ENCODE data around the gene ATP13A4.

DNA sequence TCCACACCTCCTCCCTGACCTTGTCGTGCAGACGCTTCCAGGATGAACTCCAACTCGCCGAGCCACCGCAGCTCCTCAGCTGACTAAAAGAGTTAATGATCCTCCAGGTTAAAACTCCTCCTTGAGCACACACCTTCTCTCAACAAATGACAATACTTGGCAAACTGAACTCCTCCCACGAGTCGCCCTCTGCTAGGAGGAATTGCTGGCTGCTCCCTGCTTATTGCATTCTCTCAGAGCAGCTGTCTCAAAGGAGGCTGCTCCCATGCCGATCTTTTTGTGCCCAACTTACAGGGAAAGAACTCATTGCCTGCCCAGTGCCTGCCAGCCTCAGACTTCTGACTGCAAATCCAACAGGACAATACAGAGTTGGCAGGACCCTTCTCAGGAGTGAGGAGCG is at the start of gene ATP13A4:
- TF ChIP-seq, protein P1, sequence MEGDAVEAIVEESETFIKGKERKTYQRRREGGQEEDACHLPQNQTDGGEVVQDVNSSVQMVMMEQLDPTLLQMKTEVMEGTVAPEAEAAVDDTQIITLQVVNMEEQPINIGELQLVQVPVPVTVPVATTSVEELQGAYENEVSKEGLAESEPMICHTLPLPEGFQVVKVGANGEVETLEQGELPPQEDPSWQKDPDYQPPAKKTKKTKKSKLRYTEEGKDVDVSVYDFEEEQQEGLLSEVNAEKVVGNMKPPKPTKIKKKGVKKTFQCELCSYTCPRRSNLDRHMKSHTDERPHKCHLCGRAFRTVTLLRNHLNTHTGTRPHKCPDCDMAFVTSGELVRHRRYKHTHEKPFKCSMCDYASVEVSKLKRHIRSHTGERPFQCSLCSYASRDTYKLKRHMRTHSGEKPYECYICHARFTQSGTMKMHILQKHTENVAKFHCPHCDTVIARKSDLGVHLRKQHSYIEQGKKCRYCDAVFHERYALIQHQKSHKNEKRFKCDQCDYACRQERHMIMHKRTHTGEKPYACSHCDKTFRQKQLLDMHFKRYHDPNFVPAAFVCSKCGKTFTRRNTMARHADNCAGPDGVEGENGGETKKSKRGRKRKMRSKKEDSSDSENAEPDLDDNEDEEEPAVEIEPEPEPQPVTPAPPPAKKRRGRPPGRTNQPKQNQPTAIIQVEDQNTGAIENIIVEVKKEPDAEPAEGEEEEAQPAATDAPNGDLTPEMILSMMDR (IDR thresholded peaks at IDR 0.05; ENCODE audit: low read depth, low read length, missing input control), result no peak
- TF ChIP-seq, protein P2, sequence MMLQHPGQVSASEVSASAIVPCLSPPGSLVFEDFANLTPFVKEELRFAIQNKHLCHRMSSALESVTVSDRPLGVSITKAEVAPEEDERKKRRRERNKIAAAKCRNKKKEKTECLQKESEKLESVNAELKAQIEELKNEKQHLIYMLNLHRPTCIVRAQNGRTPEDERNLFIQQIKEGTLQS (IDR thresholded peaks at IDR 0.05), result no peak
- TF ChIP-seq RAD21 (IDR thresholded peaks at IDR 0.05), result no peak
- no peak for TF ChIP-seq JUND (IDR thresholded peaks at IDR 0.05)
- TF ChIP-seq, protein P3, sequence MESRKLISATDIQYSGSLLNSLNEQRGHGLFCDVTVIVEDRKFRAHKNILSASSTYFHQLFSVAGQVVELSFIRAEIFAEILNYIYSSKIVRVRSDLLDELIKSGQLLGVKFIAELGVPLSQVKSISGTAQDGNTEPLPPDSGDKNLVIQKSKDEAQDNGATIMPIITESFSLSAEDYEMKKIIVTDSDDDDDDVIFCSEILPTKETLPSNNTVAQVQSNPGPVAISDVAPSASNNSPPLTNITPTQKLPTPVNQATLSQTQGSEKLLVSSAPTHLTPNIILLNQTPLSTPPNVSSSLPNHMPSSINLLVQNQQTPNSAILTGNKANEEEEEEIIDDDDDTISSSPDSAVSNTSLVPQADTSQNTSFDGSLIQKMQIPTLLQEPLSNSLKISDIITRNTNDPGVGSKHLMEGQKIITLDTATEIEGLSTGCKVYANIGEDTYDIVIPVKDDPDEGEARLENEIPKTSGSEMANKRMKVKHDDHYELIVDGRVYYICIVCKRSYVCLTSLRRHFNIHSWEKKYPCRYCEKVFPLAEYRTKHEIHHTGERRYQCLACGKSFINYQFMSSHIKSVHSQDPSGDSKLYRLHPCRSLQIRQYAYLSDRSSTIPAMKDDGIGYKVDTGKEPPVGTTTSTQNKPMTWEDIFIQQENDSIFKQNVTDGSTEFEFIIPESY (IDR thresholded peaks at IDR 0.05), result no peak
- no peak for TF ChIP-seq SP1 (IDR thresholded peaks at IDR 0.05)
- TF ChIP-seq EGR1 (IDR thresholded peaks at IDR 0.05; ENCODE audit: low read depth in 2 of 2), result no peak
- TF ChIP-seq, protein P4, sequence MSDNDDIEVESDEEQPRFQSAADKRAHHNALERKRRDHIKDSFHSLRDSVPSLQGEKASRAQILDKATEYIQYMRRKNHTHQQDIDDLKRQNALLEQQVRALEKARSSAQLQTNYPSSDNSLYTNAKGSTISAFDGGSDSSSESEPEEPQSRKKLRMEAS (IDR thresholded peaks at IDR 0.05), result no peak
- no peak for TF ChIP-seq FOXA1 (IDR thresholded peaks at IDR 0.05)
- TF ChIP-seq, protein P5, sequence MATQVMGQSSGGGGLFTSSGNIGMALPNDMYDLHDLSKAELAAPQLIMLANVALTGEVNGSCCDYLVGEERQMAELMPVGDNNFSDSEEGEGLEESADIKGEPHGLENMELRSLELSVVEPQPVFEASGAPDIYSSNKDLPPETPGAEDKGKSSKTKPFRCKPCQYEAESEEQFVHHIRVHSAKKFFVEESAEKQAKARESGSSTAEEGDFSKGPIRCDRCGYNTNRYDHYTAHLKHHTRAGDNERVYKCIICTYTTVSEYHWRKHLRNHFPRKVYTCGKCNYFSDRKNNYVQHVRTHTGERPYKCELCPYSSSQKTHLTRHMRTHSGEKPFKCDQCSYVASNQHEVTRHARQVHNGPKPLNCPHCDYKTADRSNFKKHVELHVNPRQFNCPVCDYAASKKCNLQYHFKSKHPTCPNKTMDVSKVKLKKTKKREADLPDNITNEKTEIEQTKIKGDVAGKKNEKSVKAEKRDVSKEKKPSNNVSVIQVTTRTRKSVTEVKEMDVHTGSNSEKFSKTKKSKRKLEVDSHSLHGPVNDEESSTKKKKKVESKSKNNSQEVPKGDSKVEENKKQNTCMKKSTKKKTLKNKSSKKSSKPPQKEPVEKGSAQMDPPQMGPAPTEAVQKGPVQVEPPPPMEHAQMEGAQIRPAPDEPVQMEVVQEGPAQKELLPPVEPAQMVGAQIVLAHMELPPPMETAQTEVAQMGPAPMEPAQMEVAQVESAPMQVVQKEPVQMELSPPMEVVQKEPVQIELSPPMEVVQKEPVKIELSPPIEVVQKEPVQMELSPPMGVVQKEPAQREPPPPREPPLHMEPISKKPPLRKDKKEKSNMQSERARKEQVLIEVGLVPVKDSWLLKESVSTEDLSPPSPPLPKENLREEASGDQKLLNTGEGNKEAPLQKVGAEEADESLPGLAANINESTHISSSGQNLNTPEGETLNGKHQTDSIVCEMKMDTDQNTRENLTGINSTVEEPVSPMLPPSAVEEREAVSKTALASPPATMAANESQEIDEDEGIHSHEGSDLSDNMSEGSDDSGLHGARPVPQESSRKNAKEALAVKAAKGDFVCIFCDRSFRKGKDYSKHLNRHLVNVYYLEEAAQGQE (IDR thresholded peaks at IDR 0.05), result no peak
- TF ChIP-seq TAF1 (conservative IDR thresholded peaks at IDR 0.05), result no peak
- no peak for TF ChIP-seq HNF4G (IDR thresholded peaks at IDR 0.05)
